GM12892 (cell line): ENCODE results near the gene C13orf42.

ENCODE experiments used
- POLR2A ChIP-seq: IDR thresholded peaks from 2 replicates; pipeline ENCODE4 v1.6.1; 2011; ENCODE audit warnings: low read depth, low read length, control low read depth
- POLR2AphosphoS5 ChIP-seq: IDR thresholded peaks from 2 replicates; pipeline ENCODE4 v1.6.1; 2011; ENCODE audit warnings: low read depth, low read length, control low read depth
- TAF1 ChIP-seq: IDR thresholded peaks from 2 replicates; pipeline ENCODE4 v1.6.1; 2011; ENCODE audit warnings: low read depth, mild to moderate bottlenecking, control low read depth, low read length, borderline replicate concordance

GRCh38 chr13:51125495-51126226 lies 14.6 kb upstream of the C13orf42 start:
- TF ChIP-seq TAF1 = no peak
- TF ChIP-seq POLR2AphosphoS5 = no peak
- TF ChIP-seq POLR2A = no peak
